Neural progenitor cell (in vitro differentiated cells): ENCODE data around the gene FBXO7.

Experiments used
- CTCF ChIP-seq: fragments of 200-600 bp; sonication (generic); IDR thresholded peaks from 2 replicates; pipeline ENCODE4 v1.5.1; 2017; ENCODE audit warnings: antibody characterized with exemption, mild to moderate bottlenecking
- EZH2 ChIP-seq: fragments of 200-600 bp; sonication (generic); IDR thresholded peaks from 2 replicates; pipeline ENCODE4 v1.6.1; 2017; ENCODE audit warnings: antibody characterized with exemption, mild to moderate bottlenecking, moderate library complexity

GRCh38 chr22:32499666-32500065 lies 25.1 kb downstream of the FBXO7 start:
- no peak for TF ChIP-seq EZH2
- TF ChIP-seq CTCF = no peak
